HG02798 (cell line): ENCODE data around the gene DNAAF9.

Experiments used
- ATAC-seq: cut with Tn5 transposase; IDR thresholded peaks from one replicate; pipeline ENCODE4 v1.9.1; 2021; ENCODE audit warnings: mild to moderate bottlenecking; ENCODE audit not compliant: unreplicated experiment, poor library complexity

Gene DNAAF9

GRCh38 chr20:3378138-3378537, 29.3 kb downstream of the DNAAF9 start:
- ATAC-seq = no peak

GRCh38 chr20:3377644-3378043, 29.8 kb downstream of the DNAAF9 start:
- no peak for ATAC-seq

- ATAC-seq = no peak
Observed at GRCh38 chr20:3374296-3374695, 33.2 kb downstream of the DNAAF9 start.

GRCh38 chr20:3371754-3372153, 35.7 kb downstream of the DNAAF9 start:
- ATAC-seq = no peak

GRCh38 chr20:3367089-3367488, 40.4 kb downstream of the DNAAF9 start:
- ATAC-seq = no peak

GRCh38 chr20:3364323-3365013, 43.0 kb downstream of the DNAAF9 start:
- no peak for ATAC-seq

GRCh38 chr20:3360752-3361151, 46.7 kb downstream of the DNAAF9 start:
- ATAC-seq = no peak

- no peak for ATAC-seq
Observed at GRCh38 chr20:3358676-3359340, 48.7 kb downstream of the DNAAF9 start.
